IPS-NIHi11 (cell line): Measurements from ENCODE around the gene RFPL2.
A peak's percentile ranks its signal among the peaks of the same experiment; 100 is the strongest.
"Not testable (repeated sequence)": the region's sequence is repeated elsewhere in the genome, so short reads cannot be mapped to it uniquely, and the experiment has no call there.

ENCODE experiments used
- DNase-seq: peaks from one replicate; pipeline ENCODE4 v3.0.0; 2012; ENCODE audit warnings: mixed read lengths, low spot score

The RFPL2 gene

GRCh38 chr22:32164075-32164860, 40.6 kb downstream of the RFPL2 start:
- peak; percentile 11 for DNase-seq

- DNase-seq = not testable (repeated sequence)
Measured at GRCh38 chr22:32160411-32160810, 44.5 kb downstream of the RFPL2 start.

- DNase-seq = peak; percentile 45
Measured at GRCh38 chr22:32158712-32159533, 46.0 kb downstream of the RFPL2 start, which contains the start of gene C22orf42. Gene C22orf42 (minus strand): TSS chr22:32159303. CDS start chr22:32159215, 88 bp downstream.

GRCh38 chr22:32157632-32158031, 47.2 kb downstream of the RFPL2 start:
- DNase-seq = not testable (repeated sequence)

- not testable (repeated sequence) for DNase-seq
Measured at GRCh38 chr22:32154727-32155126, 50.1 kb downstream of the RFPL2 start.

GRCh38 chr22:32151641-32152040, 53.2 kb downstream of the RFPL2 start:
- DNase-seq = not testable (repeated sequence)

GRCh38 chr22:32150647-32151046, 54.2 kb downstream of the RFPL2 start:
- not testable (repeated sequence) for DNase-seq

GRCh38 chr22:32148372-32148771, 56.5 kb downstream of the RFPL2 start:
- DNase-seq = not testable (repeated sequence)

- not testable (repeated sequence) for DNase-seq
Measured at GRCh38 chr22:32147128-32147527, 57.7 kb downstream of the RFPL2 start.

GRCh38 chr22:32144496-32145274, 60.2 kb downstream of the RFPL2 start:
- DNase-seq = no peak

GRCh38 chr22:32142600-32142999, 62.3 kb downstream of the RFPL2 start:
- DNase-seq = no peak

GRCh38 chr22:32140688-32141087, 64.2 kb downstream of the RFPL2 start:
- not testable (repeated sequence) for DNase-seq
